Suprapubic skin (tissue), 4 donors: ENCODE results near the gene KITLG. TPM values are rescaled to one million over a fixed set of nuclear protein-coding genes. Genes with fewer than 3 reads are reported as not detected.

Source experiments
- DNase-seq, 2 donors: peaks; one replicate each; pipeline ENCODE4 v3.0.0-alpha.2; 2019; ENCODE audit warnings: low spot score in 2 of 2
- H3K27ac ChIP-seq: fragments of 200-600 bp; sonication (generic); one replicate; pipeline ENCODE4 v1.5.1; 2019
- H3K27me3 ChIP-seq: fragments of 200-600 bp; sonication (generic); one replicate; pipeline ENCODE4 v1.5.1; 2019
- H3K36me3 ChIP-seq: fragments of 200-600 bp; sonication (generic); one replicate; pipeline ENCODE4 v1.5.1; 2019
- H3K4me1 ChIP-seq: fragments of 200-600 bp; sonication (generic); one replicate; pipeline ENCODE4 v1.5.1; 2019
- H3K4me3 ChIP-seq: fragments of 200-600 bp; sonication (generic); one replicate; pipeline ENCODE4 v1.5.1; 2019; ENCODE audit warnings: mild to moderate bottlenecking
- H3K9me3 ChIP-seq: fragments of 200-600 bp; sonication (generic); one replicate; pipeline ENCODE4 v1.5.1; 2019
- CTCF ChIP-seq, 2 donors: fragments of 200-600 bp in 1 of 2; fragments of 450-650 bp in 1 of 2; sonication (generic) in 1 of 2; IDR thresholded peaks; one replicate each; pipeline ENCODE4 v1.5.1; 2016 to 2019; ENCODE audit warnings: antibody characterized with exemption in 2 of 2, mild to moderate bottlenecking in 1 of 2, moderate library complexity in 1 of 2
- EP300 ChIP-seq: sonication (generic); formaldehyde crosslinking; IDR thresholded peaks from one replicate; pipeline ENCODE4 v1.6.1; 2017; ENCODE audit warnings: antibody characterized with exemption
- POLR2A ChIP-seq, 2 donors: fragments of 450-650 bp; IDR thresholded peaks; one replicate each; pipeline ENCODE4 v1.6.1; 2017; ENCODE audit warnings: antibody characterized with exemption in 2 of 2, mild to moderate bottlenecking in 2 of 2, moderate library complexity in 2 of 2
- POLR2AphosphoS5 ChIP-seq, 3 donors: sonication (generic); formaldehyde crosslinking; IDR thresholded peaks; one replicate each; pipeline ENCODE4 v1.6.1; 2017; ENCODE audit warnings: antibody characterized with exemption in 3 of 3
- WGBS: methylation state at CpG from one replicate; pipeline ENCODE4 v1.1.5; 2018; 5-methylcytosine and 5-hydroxymethylcytosine counted together
- total RNA-seq, 4 donors: library from RNA; depleted of rRNA; stranded (reverse); fragments of >200 nt; gene quantifications; one replicate each; pipeline ENCODE4 v1.1.0, GENCODE V29; 2016

Gene KITLG
- total RNA-seq, 4 donors from 2014 or later = 10.5 to 17.6 (median 12.6) TPM

- DNase-seq = no peak
- Histone ChIP-seq H3K27ac (no peak overlapping the region), H3K36me3 (no peaks in the 10 kb centered on the region), H3K4me3 (no peak overlapping the region), H3K9me3 (no peaks in the 10 kb centered on the region), H3K27me3 (no peaks in the 10 kb centered on the region), H3K4me1 (no peaks in the 10 kb centered on the region)
- TF ChIP-seq EP300 (no peak), CTCF (IDR thresholded peaks at IDR 0.05) (no peak)
These were observed 15.4 kb upstream of the KITLG start for GRCh38 chr12:88595697-88596096.

- TF ChIP-seq POLR2A (IDR thresholded peaks at IDR 0.05) (no peak), EP300 (no peak), POLR2AphosphoS5 (IDR thresholded peaks at IDR 0.05) (no peak), CTCF (IDR thresholded peaks at IDR 0.05) (no peak)
- no peak overlapping the region for H3K4me3 ChIP-seq
- 85% methylated on average over 4 of the region's 4 CpGs for WGBS
- no peak for DNase-seq
- H3K27ac ChIP-seq = no peak overlapping the region
- H3K9me3 ChIP-seq = no peaks in the 10 kb centered on the region
- H3K27me3 ChIP-seq = no peaks in the 10 kb centered on the region
- H3K36me3 ChIP-seq = no peaks in the 10 kb centered on the region
- no peaks in the 10 kb centered on the region for H3K4me1 ChIP-seq
These were observed 14.5 kb upstream of the KITLG start for GRCh38 chr12:88594780-88595179.

- Histone ChIP-seq H3K4me3 (no peak overlapping the region), H3K36me3 (no peaks in the 10 kb centered on the region), H3K27me3 (no peaks in the 10 kb centered on the region), H3K27ac (no peak overlapping the region), H3K4me1 (no peaks in the 10 kb centered on the region), H3K9me3 (no peaks in the 10 kb centered on the region)
- WGBS = 84% methylated on average over 2 of the region's 2 CpGs
- TF ChIP-seq POLR2AphosphoS5 (IDR thresholded peaks at IDR 0.05) (no peak), EP300 (no peak), POLR2A (IDR thresholded peaks at IDR 0.05) (no peak), CTCF (IDR thresholded peaks at IDR 0.05) (no peak)
- DNase-seq = no peak
These were observed 11.1 kb upstream of the KITLG start for GRCh38 chr12:88591343-88591742.

- H3K27me3 ChIP-seq = no peaks in the 10 kb centered on the region
- H3K36me3 ChIP-seq = no peaks in the 10 kb centered on the region
- TF ChIP-seq POLR2AphosphoS5 (IDR thresholded peaks at IDR 0.05) (no peak), EP300 (no peak), POLR2A (IDR thresholded peaks at IDR 0.05) (no peak), CTCF (IDR thresholded peaks at IDR 0.05) (no peak)
- no peak for DNase-seq
- WGBS = 88% methylated on average over 1 of the region's 1 CpG
- no peak overlapping the region for H3K4me3 ChIP-seq
- no peaks in the 10 kb centered on the region for H3K4me1 ChIP-seq
- H3K27ac ChIP-seq = no peak overlapping the region
- no peaks in the 10 kb centered on the region for H3K9me3 ChIP-seq
These were observed 10.6 kb upstream of the KITLG start for GRCh38 chr12:88590851-88591250.

- Histone ChIP-seq H3K27ac (no peak overlapping the region), H3K9me3 (no peaks in the 10 kb centered on the region), H3K36me3 (no peaks in the 10 kb centered on the region), H3K4me3 (no peak overlapping the region), H3K4me1 (peaks cover 7% of the 10 kb centered on the region), H3K27me3 (no peaks in the 10 kb centered on the region)
- 94% methylated on average over 2 of the region's 2 CpGs for WGBS
- TF ChIP-seq POLR2A (IDR thresholded peaks at IDR 0.05) (no peak), EP300 (no peak), POLR2AphosphoS5 (IDR thresholded peaks at IDR 0.05) (no peak), CTCF (IDR thresholded peaks at IDR 0.05) (no peak)
- DNase-seq = no peak
These were observed 4.8 kb upstream of the KITLG start for GRCh38 chr12:88585077-88585476.
